GM23248 (cell line): ENCODE measurements around the gene TRPM3. TPM values are rescaled to one million over a fixed set of nuclear protein-coding genes. Genes with fewer than 3 reads are reported as not detected.
"Not testable (repeated sequence)": the region's sequence is repeated elsewhere in the genome, so short reads cannot be mapped to it uniquely, and the experiment has no call there.

Source experiments
- DNase-seq: peaks from one replicate; pipeline ENCODE4 v3.0.0-alpha.2; 2015
- H2AFZ ChIP-seq: fragments of 200-600 bp; sonication (generic); 2 replicates; pipeline ENCODE4 v1.6.1; 2016; ENCODE audit warnings: antibody characterized with exemption
- H3F3A ChIP-seq: fragments of 200-600 bp; sonication (generic); 2 replicates; pipeline ENCODE4 v1.6.1; 2016; ENCODE audit warnings: mild to moderate bottlenecking, antibody characterized with exemption, mixed run types; ENCODE audit not compliant: insufficient read depth
- H3K27ac ChIP-seq: fragments of 200-600 bp; sonication (generic); 2 replicates; pipeline ENCODE4 v1.5.1; 2016; ENCODE audit warnings: mild to moderate bottlenecking
- H3K27me3 ChIP-seq: fragments of 200-600 bp; sonication (generic); replicated peaks from 2 replicates; pipeline ENCODE4 v1.6.1; 2016; ENCODE audit warnings: mild to moderate bottlenecking; ENCODE audit not compliant: insufficient read depth
- H3K36me3 ChIP-seq: fragments of 200-600 bp; sonication (generic); 2 replicates; pipeline ENCODE4 v1.6.1; 2016; ENCODE audit warnings: low read depth, mild to moderate bottlenecking
- H3K4me1 ChIP-seq: fragments of 200-600 bp; sonication (generic); 2 replicates; pipeline ENCODE4 v1.6.1; 2016; ENCODE audit warnings: mild to moderate bottlenecking; ENCODE audit not compliant: insufficient read depth
- H3K4me2 ChIP-seq: fragments of 200-600 bp; sonication (generic); one replicate; pipeline ENCODE4 v1.6.1; 2016; ENCODE audit warnings: mild to moderate bottlenecking; ENCODE audit not compliant: unreplicated experiment
- H3K4me3 ChIP-seq: fragments of 200-600 bp; sonication (generic); 2 replicates; pipeline ENCODE4 v1.5.1; 2016; ENCODE audit warnings: mild to moderate bottlenecking
- H3K79me2 ChIP-seq: fragments of 200-600 bp; sonication (generic); 2 replicates; pipeline ENCODE4 v1.6.1; 2016; ENCODE audit warnings: mild to moderate bottlenecking; ENCODE audit not compliant: insufficient read depth
- H3K9ac ChIP-seq: fragments of 200-600 bp; sonication (generic); 2 replicates; pipeline ENCODE4 v1.6.1; 2016; ENCODE audit warnings: mild to moderate bottlenecking
- H3K9me2 ChIP-seq: fragments of 200-600 bp; sonication (generic); 2 replicates; pipeline ENCODE4 v1.6.1; 2016; ENCODE audit warnings: mixed run types, mild to moderate bottlenecking, moderate library complexity; ENCODE audit not compliant: insufficient read depth
- H3K9me3 ChIP-seq: fragments of 200-600 bp; sonication (generic); one replicate; pipeline ENCODE4 v1.6.1; 2017; ENCODE audit warnings: low read depth
- H4K20me1 ChIP-seq: fragments of 200-600 bp; sonication (generic); 2 replicates; pipeline ENCODE4 v1.6.0; 2016; ENCODE audit not compliant: insufficient read depth
- EZH2 ChIP-seq: fragments of 200-600 bp; sonication (generic); IDR thresholded peaks from 2 replicates; pipeline ENCODE4 v1.6.1; 2018; ENCODE audit warnings: antibody characterized with exemption, mild to moderate bottlenecking; ENCODE audit not compliant: insufficient read depth, poor library complexity, severe bottlenecking
- EZH2phosphoT487 ChIP-seq: fragments of 200-600 bp; sonication (generic); IDR thresholded peaks from 2 replicates; pipeline ENCODE4 v1.6.1; 2018; ENCODE audit warnings: antibody characterized with exemption, moderate library complexity, mild to moderate bottlenecking, low read depth; ENCODE audit not compliant: insufficient read depth
- WGBS, 2 experiments: methylation state at CpG; one replicate each; pipeline ENCODE4 v1.1.6; 2015 to 2017; ENCODE audit warnings: low lambda C conversion rate in 2 of 2, low coverage in 1 of 2; ENCODE audit errors: missing lambda C conversion rate in 2 of 2; 5-methylcytosine and 5-hydroxymethylcytosine counted together
- in situ Hi-C: fragments of 300-500 bp; cut with MboI; formaldehyde crosslinking; loops from 2 replicates; pipeline ENCODE4 v1.15.0; 2020
- polyA plus RNA-seq: library from polyadenylated mRNA; unstranded; fragments of >200 nt; fragmentation: Nextera tagmentation; extraction: Ambion mirVana; gene quantifications from 2 replicates; pipeline ENCODE4 v1.2.1, GENCODE V29; 2016
- total RNA-seq: library from RNA; depleted of rRNA; stranded (reverse); fragments of >200 nt; shearing (Covaris generic); gene quantifications from 2 replicates; pipeline ENCODE4 v1.2.3, GENCODE V29; 2014

The TRPM3 gene
- total and polyA plus RNA-seq, 2 experiments from 2014 or later, result not detected

GRCh38 chr9:70749066-70749465 lies 372.4 kb downstream of the TRPM3 start:
- Histone ChIP-seq H3K4me3 (no peak overlapping the region), H3K27me3 (no peaks in the 10 kb centered on the region; the same call in 1 of the 2 replicates), H2AFZ (no peak overlapping the region), H3K4me1 (no peaks in the 10 kb centered on the region), H3K9me2 (no peaks in the 10 kb centered on the region), H3F3A (no peaks in the 10 kb centered on the region), H3K27ac (no peak overlapping the region), H3K9me3 (no peaks in the 10 kb centered on the region), H3K79me2 (no peaks in the 10 kb centered on the region), H3K9ac (no peak overlapping the region), H4K20me1 (no peaks in the 10 kb centered on the region), H3K36me3 (no peaks in the 10 kb centered on the region), H3K4me2 (no peak overlapping the region)
- in situ Hi-C loops, result no loop called here
- WGBS, 2 experiments, result 24 to 25% methylated on average over 2 of the region's 2 CpGs
- no peak for DNase-seq
- TF ChIP-seq EZH2phosphoT487 (no peak), EZH2 (no peak)

GRCh38 chr9:70747261-70747718 lies 374.1 kb downstream of the TRPM3 start:
- H4K20me1 ChIP-seq, result no peaks in the 10 kb centered on the region
- no peaks in the 10 kb centered on the region for H3K4me1 ChIP-seq
- H3K9ac ChIP-seq, result no peak overlapping the region
- WGBS, 2 experiments, result 0 to 2% methylated on average over 2 of the region's 2 CpGs
- no peak overlapping the region for H3K4me2 ChIP-seq
- no peaks in the 10 kb centered on the region for H3K9me3 ChIP-seq
- no peak overlapping the region for H3K4me3 ChIP-seq
- no peaks in the 10 kb centered on the region; the same call in 1 of the 2 replicates for H3K27me3 ChIP-seq
- no peak overlapping the region for H2AFZ ChIP-seq
- no peaks in the 10 kb centered on the region for H3K79me2 ChIP-seq
- no peak for TF ChIP-seq EZH2
- no peak for TF ChIP-seq EZH2phosphoT487
- H3K27ac ChIP-seq, result no peak overlapping the region
- H3F3A ChIP-seq, result no peaks in the 10 kb centered on the region
- H3K9me2 ChIP-seq, result no peaks in the 10 kb centered on the region
- no peaks in the 10 kb centered on the region for H3K36me3 ChIP-seq
- no peak for DNase-seq
- in situ Hi-C loops, result no loop called here

GRCh38 chr9:70746760-70747159 lies 374.7 kb downstream of the TRPM3 start:
- Histone ChIP-seq H3K9ac (no peak overlapping the region), H2AFZ (no peak overlapping the region), H3F3A (no peaks in the 10 kb centered on the region), H3K4me2 (no peak overlapping the region), H3K27ac (no peak overlapping the region), H3K4me1 (no peaks in the 10 kb centered on the region), H3K79me2 (no peaks in the 10 kb centered on the region), H3K27me3 (no peaks in the 10 kb centered on the region; the same call in 1 of the 2 replicates), H3K9me2 (no peaks in the 10 kb centered on the region), H3K36me3 (no peaks in the 10 kb centered on the region), H4K20me1 (no peaks in the 10 kb centered on the region), H3K9me3 (no peaks in the 10 kb centered on the region), H3K4me3 (no peak overlapping the region)
- in situ Hi-C loops, result no loop called here
- DNase-seq, result no peak
- TF ChIP-seq EZH2, result no peak
- no peak for TF ChIP-seq EZH2phosphoT487

- Histone ChIP-seq H3K4me1 (no peaks in the 10 kb centered on the region), H3K36me3 (no peaks in the 10 kb centered on the region), H3K4me2 (no peak overlapping the region), H3K9me2 (no peaks in the 10 kb centered on the region), H3K9me3 (no peaks in the 10 kb centered on the region), H3K27ac (no peak overlapping the region), H3K27me3 (no peaks in the 10 kb centered on the region; the same call in 1 of the 2 replicates), H3K4me3 (no peak overlapping the region), H2AFZ (no peak overlapping the region), H3K79me2 (no peaks in the 10 kb centered on the region), H3K9ac (no peak overlapping the region), H3F3A (no peaks in the 10 kb centered on the region), H4K20me1 (no peaks in the 10 kb centered on the region)
- WGBS, 2 experiments, result 4 to 5% methylated on average over 1 of the region's 1 CpG
- in situ Hi-C loops, result no loop called here
- TF ChIP-seq EZH2phosphoT487 (no peak), EZH2 (no peak)
- DNase-seq, result no peak
These were observed 375.1 kb downstream of the TRPM3 start for GRCh38 chr9:70746316-70746715.

- H3K9me3 ChIP-seq, in situ Hi-C loops, H3K27ac ChIP-seq: not testable (repeated sequence)
These were observed 396.6 kb downstream of the TRPM3 start for GRCh38 chr9:70724794-70725193.

GRCh38 chr9:70724025-70724424 lies 397.4 kb downstream of the TRPM3 start:
- H3K27me3 ChIP-seq, H3F3A ChIP-seq, DNase-seq, H3K4me2 ChIP-seq, H3K9ac ChIP-seq, H2AFZ ChIP-seq, H3K4me3 ChIP-seq, in situ Hi-C loops, H3K9me3 ChIP-seq, H3K4me1 ChIP-seq, H3K9me2 ChIP-seq, H4K20me1 ChIP-seq, H3K36me3 ChIP-seq, H3K27ac ChIP-seq, H3K79me2 ChIP-seq: not testable (repeated sequence)
- no CpG with 5 or more reads among the region's 1 CpG for WGBS, 2 experiments

More at GRCh38 chr9:70724794-70725193, 396.6 kb downstream of the TRPM3 start:
- not testable (repeated sequence) for H4K20me1 ChIP-seq, H3K79me2 ChIP-seq, H2AFZ ChIP-seq, H3K36me3 ChIP-seq, DNase-seq, H3K9ac ChIP-seq, H3K4me1 ChIP-seq, H3K27me3 ChIP-seq, H3K9me2 ChIP-seq, H3K4me3 ChIP-seq, H3K4me2 ChIP-seq, H3F3A ChIP-seq
- no CpG with 5 or more reads among the region's 1 CpG for WGBS, 2 experiments

- H3K9me3 ChIP-seq, in situ Hi-C loops, DNase-seq, H2AFZ ChIP-seq, H3K27ac ChIP-seq, H3K4me3 ChIP-seq, H3K4me1 ChIP-seq, H3K9ac ChIP-seq, H3K27me3 ChIP-seq, H3K4me2 ChIP-seq, H3K36me3 ChIP-seq, H3K9me2 ChIP-seq, H3K79me2 ChIP-seq, H4K20me1 ChIP-seq, H3F3A ChIP-seq: not testable (repeated sequence)
- WGBS, 2 experiments, result no CpG with 5 or more reads among the region's 1 CpG
These were observed 414.6 kb downstream of the TRPM3 start for GRCh38 chr9:70706797-70707196.
